ENCODE results near the gene APMAP. TPM values are rescaled to one million over a fixed set of nuclear protein-coding genes. Genes with fewer than 3 reads are reported as not detected.

The APMAP gene
- total RNA-seq, 1 donor from 2014 or later, result 29.7 TPM

DNA sequence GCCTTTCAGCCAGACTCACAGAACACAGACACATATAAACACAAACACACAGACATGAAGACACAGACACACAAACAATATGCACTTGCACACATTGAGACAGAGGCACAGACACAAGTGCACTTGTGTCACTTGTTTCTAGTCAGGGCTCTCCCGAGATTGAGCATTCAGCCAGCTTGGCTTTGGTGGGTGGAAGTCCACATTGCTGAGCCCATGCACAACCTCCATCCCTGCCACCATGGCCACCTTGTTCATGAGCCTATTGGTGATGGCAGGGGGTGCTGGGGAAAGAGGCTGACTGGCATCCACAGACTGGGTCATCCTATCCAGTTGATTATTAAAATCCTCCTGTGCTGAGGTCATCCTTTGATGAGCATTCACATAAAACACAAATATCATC is 55.0 kb downstream of the APMAP start:
- DNase-seq (ENCODE audit: extremely low spot score in 2 of 2), result peak; percentile 47 to 91
- no peaks in the 10 kb centered on the region for H3K4me1 ChIP-seq
- no peak overlapping the region for H3K4me3 ChIP-seq
- no peak for TF ChIP-seq POLR2A (IDR thresholded peaks at IDR 0.05)
- TF ChIP-seq CTCF (IDR thresholded peaks at IDR 0.05), result no peak
- no peak for TF ChIP-seq POLR2AphosphoS5 (IDR thresholded peaks at IDR 0.05; ENCODE audit: insufficient read depth in 1 of 2, low read depth in 1 of 2)
- H3K36me3 ChIP-seq, result no peaks in the 10 kb centered on the region
- H3K27ac ChIP-seq, result no peak overlapping the region
- no peaks in the 10 kb centered on the region for H3K27me3 ChIP-seq
- no peaks in the 10 kb centered on the region for H3K9me3 ChIP-seq
- intact Hi-C loops (cut with DNase I), result no loop called here

- Histone ChIP-seq H3K27me3 (no peaks in the 10 kb centered on the region), H3K27ac (no peak overlapping the region), H3K4me1 (no peaks in the 10 kb centered on the region), H3K4me3 (no peak overlapping the region), H3K9me3 (no peaks in the 10 kb centered on the region), H3K36me3 (no peaks in the 10 kb centered on the region)
- DNase-seq (ENCODE audit: extremely low spot score in 2 of 2), result peak; percentile 70 to 71
- intact Hi-C loops (cut with DNase I), result no loop called here
- TF ChIP-seq POLR2A (IDR thresholded peaks at IDR 0.05) (no peak), CTCF (IDR thresholded peaks at IDR 0.05) (no peak), POLR2AphosphoS5 (IDR thresholded peaks at IDR 0.05; ENCODE audit: insufficient read depth in 1 of 2, low read depth in 1 of 2) (no peak)
These were observed 55.8 kb downstream of the APMAP start for GRCh38 chr20:24936526-24937407.

DNA sequence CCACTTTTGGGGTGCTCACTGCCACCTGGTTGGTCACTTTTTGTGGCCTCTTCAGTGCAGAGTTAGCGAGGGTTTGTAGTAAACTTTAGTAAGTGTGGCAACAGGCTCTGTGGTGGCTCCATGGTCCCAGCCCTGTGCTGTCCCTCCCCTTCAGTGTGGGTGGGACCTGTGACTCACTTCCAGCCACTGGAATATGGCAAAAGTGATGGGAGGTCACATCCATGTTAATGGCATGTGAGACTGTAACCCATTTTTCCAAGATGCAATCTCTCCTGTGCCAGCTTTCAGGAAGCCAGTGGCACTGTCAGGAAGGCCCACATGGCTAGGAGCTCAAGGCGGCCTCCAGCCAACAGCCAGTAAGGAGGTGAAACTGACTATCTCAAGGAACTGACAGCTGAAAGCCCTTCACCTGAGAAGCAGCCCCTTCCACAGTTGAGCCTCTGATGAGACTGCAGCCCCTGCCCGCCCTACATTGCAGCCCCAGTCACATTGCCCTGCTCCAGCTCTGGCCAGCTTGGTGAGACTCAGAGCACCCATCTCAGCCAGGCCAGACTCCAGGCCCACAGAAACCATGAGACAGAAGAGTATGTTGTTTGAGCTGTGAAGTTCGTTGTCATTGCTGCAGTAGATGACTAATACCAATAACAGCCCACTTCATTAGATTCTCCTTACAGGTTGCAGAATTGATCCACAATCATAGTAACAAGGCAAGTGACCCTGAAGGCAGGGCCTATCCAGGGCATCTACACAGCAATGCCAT is 56.6 kb downstream of the APMAP start:
- Histone ChIP-seq H3K4me1 (peaks cover 6% of the 10 kb centered on the region), H3K27me3 (no peaks in the 10 kb centered on the region), H3K4me3 (no peak overlapping the region), H3K9me3 (no peaks in the 10 kb centered on the region), H3K36me3 (no peaks in the 10 kb centered on the region), H3K27ac (no peak overlapping the region)
- intact Hi-C loops (cut with DNase I), result no loop called here
- TF ChIP-seq CTCF (IDR thresholded peaks at IDR 0.05) (no peak), POLR2AphosphoS5 (IDR thresholded peaks at IDR 0.05; ENCODE audit: insufficient read depth in 1 of 2, low read depth in 1 of 2) (no peak), POLR2A (IDR thresholded peaks at IDR 0.05) (no peak)
- peak; percentile 32 to 64 for DNase-seq (ENCODE audit: extremely low spot score in 2 of 2)

GRCh38 chr20:24935140-24935539 is 57.4 kb downstream of the APMAP start:
- Histone ChIP-seq H3K27ac (no peak overlapping the region), H3K4me1 (peaks cover 6% of the 10 kb centered on the region), H3K4me3 (no peak overlapping the region), H3K9me3 (no peaks in the 10 kb centered on the region), H3K36me3 (no peaks in the 10 kb centered on the region), H3K27me3 (no peaks in the 10 kb centered on the region)
- TF ChIP-seq POLR2AphosphoS5 (IDR thresholded peaks at IDR 0.05; ENCODE audit: insufficient read depth in 1 of 2, low read depth in 1 of 2) (no peak), POLR2A (IDR thresholded peaks at IDR 0.05) (no peak), CTCF (IDR thresholded peaks at IDR 0.05) (no peak)
- no peak for DNase-seq (ENCODE audit: extremely low spot score in 2 of 2)
- intact Hi-C loops (cut with DNase I), result no loop called here
